ENCODE results near the gene CAVIN4. TPM values are rescaled to one million over a fixed set of nuclear protein-coding genes. Genes with fewer than 3 reads are reported as not detected.

The CAVIN4 gene
- total RNA-seq, 1 donor from 2014 or later = 0.62 TPM

GRCh38 chr9:100555471-100555870 lies 22.4 kb upstream of the CAVIN4 start:
- Mint-ChIP-seq H3K27me3 (ENCODE audit: low read depth) (no peaks in the 10 kb centered on the region), H3K4me1 (ENCODE audit: low read depth) (no peaks in the 10 kb centered on the region), H3K4me3 (ENCODE audit: unreplicated experiment) (no peak overlapping the region), H3K27ac (ENCODE audit: unreplicated experiment) (no peak overlapping the region), H3K9me3 (ENCODE audit: low read depth) (no peaks in the 10 kb centered on the region), H3K36me3 (ENCODE audit: low read depth) (peaks cover 8% of the 10 kb centered on the region)
- DNase-seq (ENCODE audit: low spot score) = no peak
- no peak for TF ChIP-seq CTCF (IDR thresholded peaks at IDR 0.05)

- Mint-ChIP-seq H3K27me3 (ENCODE audit: low read depth) (no peaks in the 10 kb centered on the region), H3K4me1 (ENCODE audit: low read depth) (no peaks in the 10 kb centered on the region), H3K9me3 (ENCODE audit: low read depth) (no peaks in the 10 kb centered on the region), H3K36me3 (ENCODE audit: low read depth) (peaks cover 8% of the 10 kb centered on the region), H3K27ac (ENCODE audit: unreplicated experiment) (no peak overlapping the region), H3K4me3 (ENCODE audit: unreplicated experiment) (no peak overlapping the region)
- DNase-seq (ENCODE audit: low spot score) = no peak
- no peak for TF ChIP-seq CTCF (IDR thresholded peaks at IDR 0.05)
These were observed 20.8 kb upstream of the CAVIN4 start for GRCh38 chr9:100557053-100557452.

- Mint-ChIP-seq H3K27me3 (ENCODE audit: low read depth) (no peaks in the 10 kb centered on the region), H3K4me3 (ENCODE audit: unreplicated experiment) (no peak overlapping the region), H3K36me3 (ENCODE audit: low read depth) (peaks cover 8% of the 10 kb centered on the region), H3K4me1 (ENCODE audit: low read depth) (no peaks in the 10 kb centered on the region), H3K27ac (ENCODE audit: unreplicated experiment) (no peak overlapping the region), H3K9me3 (ENCODE audit: low read depth) (no peaks in the 10 kb centered on the region)
- TF ChIP-seq CTCF (IDR thresholded peaks at IDR 0.05) = no peak
- no peak for DNase-seq (ENCODE audit: low spot score)
These were observed 16.6 kb upstream of the CAVIN4 start for GRCh38 chr9:100561256-100561655.

GRCh38 chr9:100567856-100568255 lies 10.0 kb upstream of the CAVIN4 start:
- no peaks in the 10 kb centered on the region for H3K27me3 Mint-ChIP-seq (ENCODE audit: low read depth)
- no peak for TF ChIP-seq CTCF (IDR thresholded peaks at IDR 0.05)
- no peak overlapping the region for H3K27ac Mint-ChIP-seq (ENCODE audit: unreplicated experiment)
- DNase-seq (ENCODE audit: low spot score) = no peak
- no peaks in the 10 kb centered on the region for H3K4me1 Mint-ChIP-seq (ENCODE audit: low read depth)
- peaks cover 3% of the 10 kb centered on the region for H3K9me3 Mint-ChIP-seq (ENCODE audit: low read depth)
- peaks cover 2% of the 10 kb centered on the region for H3K36me3 Mint-ChIP-seq (ENCODE audit: low read depth)
- no peak overlapping the region for H3K4me3 Mint-ChIP-seq (ENCODE audit: unreplicated experiment)

- no peak for TF ChIP-seq CTCF (IDR thresholded peaks at IDR 0.05)
- peaks cover 2% of the 10 kb centered on the region for H3K36me3 Mint-ChIP-seq (ENCODE audit: low read depth)
- peaks cover 19% of the 10 kb centered on the region for H3K4me1 Mint-ChIP-seq (ENCODE audit: low read depth)
- H3K4me3 Mint-ChIP-seq (ENCODE audit: unreplicated experiment) = no peak overlapping the region
- peaks cover 3% of the 10 kb centered on the region for H3K9me3 Mint-ChIP-seq (ENCODE audit: low read depth)
- no peaks in the 10 kb centered on the region for H3K27me3 Mint-ChIP-seq (ENCODE audit: low read depth)
- DNase-seq (ENCODE audit: low spot score) = no peak
- no peak overlapping the region for H3K27ac Mint-ChIP-seq (ENCODE audit: unreplicated experiment)
These were observed 4.1 kb upstream of the CAVIN4 start for GRCh38 chr9:100573655-100574260.

All from chondrocyte (in vitro differentiated cells).